Neural cell (in vitro differentiated cells): ENCODE results near the gene TNC. TPM values are rescaled to one million over a fixed set of nuclear protein-coding genes. Genes with fewer than 3 reads are reported as not detected.

Source experiments
- H2AFZ ChIP-seq: fragments of 200-600, 300-800 bp; sonication (generic), shearing (Covaris generic); 2 replicates; pipeline ENCODE4 v1.6.0; 2014; ENCODE audit warnings: low read depth, mild to moderate bottlenecking, antibody characterized with exemption, low read length, moderate library complexity
- H3F3A ChIP-seq: fragments of 200-600 bp; shearing (Covaris generic); 2 replicates; pipeline ENCODE4 v1.6.1; 2016; ENCODE audit warnings: mild to moderate bottlenecking, moderate library complexity, mixed read lengths, antibody characterized with exemption, low read length; ENCODE audit not compliant: insufficient read depth, poor library complexity, severe bottlenecking
- H3K27ac ChIP-seq: fragments of 200-600, 300-800 bp; sonication (generic), shearing (Covaris generic); 2 replicates; pipeline ENCODE4 v1.5.1; 2014; ENCODE audit warnings: mild to moderate bottlenecking, low read length, moderate library complexity
- H3K27me3 ChIP-seq: fragments of 300-800, 200-600 bp; sonication (generic), shearing (Covaris generic); 2 replicates; pipeline ENCODE4 v1.6.0; 2014; ENCODE audit warnings: mild to moderate bottlenecking, low read depth, low read length, moderate library complexity; ENCODE audit not compliant: insufficient read depth
- H3K36me3 ChIP-seq: fragments of 300-800, 200-600 bp; sonication (generic), shearing (Covaris generic); 2 replicates; pipeline ENCODE4 v1.5.1; 2014; ENCODE audit warnings: mild to moderate bottlenecking, antibody characterized with exemption, low read length, moderate library complexity; ENCODE audit not compliant: insufficient read depth
- H3K4me2 ChIP-seq: fragments of 300-800, 200-600 bp; sonication (generic), shearing (Covaris generic); 2 replicates; pipeline ENCODE4 v1.6.0; 2014; ENCODE audit warnings: mild to moderate bottlenecking, low read length
- H3K4me3 ChIP-seq: fragments of 300-800, 200-600 bp; sonication (generic), shearing (Covaris generic); 2 replicates; pipeline ENCODE4 v1.5.1; 2014; ENCODE audit warnings: mild to moderate bottlenecking, low read length, moderate library complexity
- H3K79me2 ChIP-seq: fragments of 200-600 bp; shearing (Covaris generic); replicated peaks from 2 replicates; pipeline ENCODE4 v1.6.0; 2014; ENCODE audit warnings: mild to moderate bottlenecking, low read length, moderate library complexity; ENCODE audit not compliant: insufficient read depth
- H3K9ac ChIP-seq: fragments of 300-800, 200-600 bp; sonication (generic), shearing (Covaris generic); 2 replicates; pipeline ENCODE4 v1.6.1; 2016; ENCODE audit warnings: mild to moderate bottlenecking, low read length, mixed read lengths
- H3K9me2 ChIP-seq: fragments of 200-600 bp; shearing (Covaris generic); 2 replicates; pipeline ENCODE4 v1.6.1; 2016; ENCODE audit warnings: mild to moderate bottlenecking, low read length, mixed read lengths; ENCODE audit not compliant: insufficient read depth
- H3K9me3 ChIP-seq: fragments of 200-600, 300-800 bp; sonication (generic), shearing (Covaris generic); 2 replicates; pipeline ENCODE4 v1.6.1; 2016; ENCODE audit warnings: mild to moderate bottlenecking, mixed run types, low read length, moderate library complexity, mixed read lengths
- H4K20me1 ChIP-seq: fragments of 200-600 bp; shearing (Covaris generic); 2 replicates; pipeline ENCODE4 v1.6.1; 2016; ENCODE audit warnings: mild to moderate bottlenecking, mixed run types; ENCODE audit not compliant: insufficient read depth
- CTCF ChIP-seq: fragments of 450-650 bp; IDR thresholded peaks from 2 replicates; pipeline ENCODE4 v1.5.1; 2014; ENCODE audit warnings: antibody characterized with exemption, mild to moderate bottlenecking, moderate library complexity; ENCODE audit not compliant: poor library complexity, severe bottlenecking
- EP300 ChIP-seq: fragments of 450-650 bp; conservative IDR thresholded peaks from 2 replicates; pipeline ENCODE4 v1.6.1; 2014; ENCODE audit warnings: antibody characterized with exemption, mild to moderate bottlenecking, moderate library complexity; ENCODE audit not compliant: poor library complexity, severe bottlenecking
- EZH2 ChIP-seq: fragments of 200-600, 300-800 bp; shearing (Covaris generic), sonication (generic); IDR thresholded peaks from 2 replicates; pipeline ENCODE4 v1.6.1; 2014; ENCODE audit warnings: antibody characterized with exemption, low read length, borderline replicate concordance, mild to moderate bottlenecking; ENCODE audit not compliant: insufficient read depth, poor library complexity, severe bottlenecking
- MXI1 ChIP-seq: fragments of 450-650 bp; conservative IDR thresholded peaks from 2 replicates; pipeline ENCODE4 v1.6.1; 2014; ENCODE audit warnings: antibody characterized with exemption, mild to moderate bottlenecking; ENCODE audit not compliant: poor library complexity, severe bottlenecking
- POLR2AphosphoS5 ChIP-seq: IDR thresholded peaks from 2 replicates; pipeline ENCODE4 v1.6.1; 2012
- RAD21 ChIP-seq: fragments of 450-650 bp; conservative IDR thresholded peaks from 2 replicates; pipeline ENCODE4 v1.6.1; 2014; ENCODE audit warnings: antibody characterized with exemption, mild to moderate bottlenecking, moderate library complexity
- REST ChIP-seq: IDR thresholded peaks from 2 replicates; pipeline ENCODE4 v1.6.1; 2012; ENCODE audit warnings: borderline replicate concordance
- SMC3 ChIP-seq: fragments of 450-650 bp; conservative IDR thresholded peaks from 2 replicates; pipeline ENCODE4 v1.6.1; 2014; ENCODE audit warnings: antibody characterized with exemption, mild to moderate bottlenecking, moderate library complexity; ENCODE audit not compliant: poor library complexity
- TAF1 ChIP-seq: IDR thresholded peaks from 2 replicates; pipeline ENCODE4 v1.6.1; 2012; ENCODE audit warnings: low read depth
- polyA plus RNA-seq: library from polyadenylated mRNA; depleted of rRNA; stranded (reverse); fragments of >200 nt; gene quantifications from 2 replicates; pipeline ENCODE4 v1.2.3, GENCODE V29; 2014

TNC gene
- polyA plus RNA-seq, 1 donor from 2014 or later = 2.1 TPM

DNA sequence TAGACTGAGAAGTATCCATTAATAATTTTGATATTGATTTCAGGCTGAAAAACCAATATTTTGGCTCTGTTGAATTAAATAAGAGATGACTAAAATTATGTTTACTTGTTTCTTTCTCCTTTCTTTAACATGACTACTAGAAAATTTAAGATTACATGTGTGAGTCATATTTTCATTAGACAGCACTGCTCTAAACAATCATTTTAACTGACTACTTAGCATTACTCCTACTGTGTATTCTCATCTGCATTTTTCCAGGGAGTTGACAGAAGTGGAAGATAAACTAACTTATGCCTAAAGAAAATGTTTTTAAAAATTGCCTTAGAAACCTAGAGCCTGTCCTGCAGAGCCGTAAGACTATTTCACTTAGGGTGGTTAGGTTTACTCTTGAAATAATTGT is 29.1 kb downstream of the TNC start:
- Histone ChIP-seq H3K27me3 (no peaks in the 10 kb centered on the region), H3K27ac (no peak overlapping the region), H3K9ac (no peak overlapping the region), H3K4me2 (no peak overlapping the region), H3K36me3 (no peaks in the 10 kb centered on the region), H3K79me2 (no peaks in the 10 kb centered on the region), H4K20me1 (no peaks in the 10 kb centered on the region), H3K4me3 (no peak overlapping the region), H3K9me2 (no peaks in the 10 kb centered on the region), H3F3A (no peaks in the 10 kb centered on the region), H3K9me3 (no peaks in the 10 kb centered on the region), H2AFZ (no peak overlapping the region)
- TF ChIP-seq REST = no peak
- no peak for TF ChIP-seq TAF1
- no peak for TF ChIP-seq RAD21
- TF ChIP-seq POLR2AphosphoS5 = no peak
- no peak for TF ChIP-seq CTCF
- TF ChIP-seq EP300 = no peak
- TF ChIP-seq MXI1 = no peak
- no peak for TF ChIP-seq EZH2
- no peak for TF ChIP-seq SMC3

GRCh38 chr9:115086886-115087285 is 31.1 kb downstream of the TNC start:
- Histone ChIP-seq H3K4me3 (no peak overlapping the region), H3K36me3 (no peaks in the 10 kb centered on the region), H4K20me1 (no peaks in the 10 kb centered on the region), H2AFZ (no peak overlapping the region), H3K27ac (no peak overlapping the region), H3K27me3 (no peaks in the 10 kb centered on the region), H3F3A (no peaks in the 10 kb centered on the region), H3K4me2 (no peak overlapping the region), H3K9me2 (no peaks in the 10 kb centered on the region), H3K9ac (no peak overlapping the region), H3K9me3 (no peaks in the 10 kb centered on the region), H3K79me2 (no peaks in the 10 kb centered on the region)
- TF ChIP-seq EP300 = no peak
- no peak for TF ChIP-seq SMC3
- TF ChIP-seq REST = no peak
- TF ChIP-seq RAD21 = no peak
- no peak for TF ChIP-seq CTCF
- no peak for TF ChIP-seq POLR2AphosphoS5
- no peak for TF ChIP-seq TAF1
- no peak for TF ChIP-seq EZH2
